ENCODE data around the gene CHSY1.

CHSY1 gene

GRCh38 chr15:101251830-101252820 lies at the start of gene CHSY1:
Gene CHSY1, minus strand, starts transcription at chr15:101252048. Its CDS starts 592 bp downstream, at chr15:101251456.
- no peak for TF ChIP-seq GATA3 (IDR thresholded peaks at IDR 0.05; ENCODE audit: low read depth, low read length)
- TF ChIP-seq GATA2 (IDR thresholded peaks at IDR 0.05; ENCODE audit: low read depth, low read length), result no peak

GRCh38 chr15:101296418-101297405 lies 44.9 kb upstream of the CHSY1 start:
- TF ChIP-seq GATA3 (IDR thresholded peaks at IDR 0.05; ENCODE audit: low read depth, low read length) (no peak), GATA2 (IDR thresholded peaks at IDR 0.05; ENCODE audit: low read depth, low read length) (no peak)

GRCh38 chr15:101295607-101296161 lies 43.8 kb upstream of the CHSY1 start:
- TF ChIP-seq GATA3 (IDR thresholded peaks at IDR 0.05; ENCODE audit: low read depth, low read length) (no peak), GATA2 (IDR thresholded peaks at IDR 0.05; ENCODE audit: low read depth, low read length) (no peak)

GRCh38 chr15:101294731-101295606 lies 43.1 kb upstream of the CHSY1 start, which contains the start of gene SNRPA1:
Gene SNRPA1, minus strand, starts transcription at chr15:101295248. Its CDS starts 70 bp downstream, at chr15:101295178.
- TF ChIP-seq GATA3 (IDR thresholded peaks at IDR 0.05; ENCODE audit: low read depth, low read length) (no peak), GATA2 (IDR thresholded peaks at IDR 0.05; ENCODE audit: low read depth, low read length) (peak; percentile 12; the same call in 1 of the 2 replicates)

GRCh38 chr15:101293122-101293521 lies 41.3 kb upstream of the CHSY1 start:
- TF ChIP-seq GATA2 (IDR thresholded peaks at IDR 0.05; ENCODE audit: low read depth, low read length) (no peak), GATA3 (IDR thresholded peaks at IDR 0.05; ENCODE audit: low read depth, low read length) (no peak)

GRCh38 chr15:101288905-101289513 lies 37.2 kb upstream of the CHSY1 start:
- TF ChIP-seq GATA2 (IDR thresholded peaks at IDR 0.05; ENCODE audit: low read depth, low read length), result no peak
- no peak for TF ChIP-seq GATA3 (IDR thresholded peaks at IDR 0.05; ENCODE audit: low read depth, low read length)

- TF ChIP-seq GATA2 (IDR thresholded peaks at IDR 0.05; ENCODE audit: low read depth, low read length), result no peak
- TF ChIP-seq GATA3 (IDR thresholded peaks at IDR 0.05; ENCODE audit: low read depth, low read length), result no peak
These were observed 34.7 kb upstream of the CHSY1 start for GRCh38 chr15:101286471-101287114.

- TF ChIP-seq GATA2 (IDR thresholded peaks at IDR 0.05; ENCODE audit: low read depth, low read length) (no peak), GATA3 (IDR thresholded peaks at IDR 0.05; ENCODE audit: low read depth, low read length) (no peak)
These were observed 32.1 kb upstream of the CHSY1 start for GRCh38 chr15:101283931-101284330.

- TF ChIP-seq GATA2 (IDR thresholded peaks at IDR 0.05; ENCODE audit: low read depth, low read length), result no peak
- no peak for TF ChIP-seq GATA3 (IDR thresholded peaks at IDR 0.05; ENCODE audit: low read depth, low read length)
These were observed 28.2 kb upstream of the CHSY1 start for GRCh38 chr15:101280007-101280406.

- TF ChIP-seq GATA2 (IDR thresholded peaks at IDR 0.05; ENCODE audit: low read depth, low read length), result no peak
- TF ChIP-seq GATA3 (IDR thresholded peaks at IDR 0.05; ENCODE audit: low read depth, low read length), result no peak
These were observed 26.2 kb upstream of the CHSY1 start for GRCh38 chr15:101277943-101278564.

- TF ChIP-seq GATA3 (IDR thresholded peaks at IDR 0.05; ENCODE audit: low read depth, low read length), result no peak
- TF ChIP-seq GATA2 (IDR thresholded peaks at IDR 0.05; ENCODE audit: low read depth, low read length), result no peak
These were observed 25.4 kb upstream of the CHSY1 start, which contains the start of gene SELENOS for GRCh38 chr15:101277038-101277822. Gene SELENOS, minus strand, starts transcription at chr15:101277485. Its CDS starts 68 bp downstream, at chr15:101277417.

Measured in SH-SY5Y (cell line).